Tongue (tissue), 2 donors: ENCODE measurements around the gene SMYD2. TPM values are rescaled to one million over a fixed set of nuclear protein-coding genes. Genes with fewer than 3 reads are reported as not detected.

ENCODE experiments used
- DNase-seq: peaks from one replicate; pipeline ENCODE4 v3.0.0-alpha.2; 2015
- total RNA-seq: library from RNA; depleted of rRNA; stranded (reverse); fragments of >200 nt; gene quantifications from one replicate; pipeline ENCODE4 v1.2.3, GENCODE V29; 2014

The SMYD2 gene, protein sequence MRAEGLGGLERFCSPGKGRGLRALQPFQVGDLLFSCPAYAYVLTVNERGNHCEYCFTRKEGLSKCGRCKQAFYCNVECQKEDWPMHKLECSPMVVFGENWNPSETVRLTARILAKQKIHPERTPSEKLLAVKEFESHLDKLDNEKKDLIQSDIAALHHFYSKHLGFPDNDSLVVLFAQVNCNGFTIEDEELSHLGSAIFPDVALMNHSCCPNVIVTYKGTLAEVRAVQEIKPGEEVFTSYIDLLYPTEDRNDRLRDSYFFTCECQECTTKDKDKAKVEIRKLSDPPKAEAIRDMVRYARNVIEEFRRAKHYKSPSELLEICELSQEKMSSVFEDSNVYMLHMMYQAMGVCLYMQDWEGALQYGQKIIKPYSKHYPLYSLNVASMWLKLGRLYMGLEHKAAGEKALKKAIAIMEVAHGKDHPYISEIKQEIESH
- total RNA-seq, result 29.3 TPM

DNA sequence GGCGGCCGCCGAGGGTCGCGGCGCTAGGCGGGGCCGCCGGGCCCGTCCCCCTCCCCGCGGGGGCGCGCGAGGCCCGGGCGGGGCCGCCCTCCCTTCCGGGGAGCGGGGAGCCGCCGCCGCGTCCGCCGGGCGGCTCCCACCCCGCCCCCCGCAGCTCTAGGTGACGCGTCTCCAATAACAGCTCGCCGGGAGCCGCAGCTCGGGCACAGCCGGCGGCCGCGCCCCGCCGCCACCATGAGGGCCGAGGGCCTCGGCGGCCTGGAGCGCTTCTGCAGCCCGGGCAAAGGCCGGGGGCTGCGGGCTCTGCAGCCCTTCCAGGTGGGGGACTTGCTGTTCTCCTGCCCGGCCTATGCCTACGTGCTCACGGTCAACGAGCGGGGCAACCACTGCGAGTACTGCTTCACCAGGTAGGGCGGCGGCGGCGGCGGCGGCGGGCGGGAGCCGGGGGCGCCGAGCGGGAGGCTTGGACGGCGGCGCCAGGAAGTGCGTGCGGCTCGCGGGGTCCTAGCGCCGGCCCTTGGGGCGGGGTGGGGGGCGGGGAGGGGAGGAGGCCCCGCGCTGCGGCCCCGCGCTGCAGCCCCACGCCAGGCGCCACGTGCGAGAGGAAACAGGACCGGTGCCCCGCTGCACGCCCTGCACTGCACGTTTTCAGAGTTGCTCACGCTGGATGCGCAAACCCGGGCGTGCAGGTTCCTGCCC, at the start of gene SMYD2:
Gene SMYD2, plus strand, starts transcription at position 139 of the 699 bp plus-strand sequence. Its CDS starts 96 bp downstream, at position 235.
- DNase-seq, result peak; percentile 84

DNA sequence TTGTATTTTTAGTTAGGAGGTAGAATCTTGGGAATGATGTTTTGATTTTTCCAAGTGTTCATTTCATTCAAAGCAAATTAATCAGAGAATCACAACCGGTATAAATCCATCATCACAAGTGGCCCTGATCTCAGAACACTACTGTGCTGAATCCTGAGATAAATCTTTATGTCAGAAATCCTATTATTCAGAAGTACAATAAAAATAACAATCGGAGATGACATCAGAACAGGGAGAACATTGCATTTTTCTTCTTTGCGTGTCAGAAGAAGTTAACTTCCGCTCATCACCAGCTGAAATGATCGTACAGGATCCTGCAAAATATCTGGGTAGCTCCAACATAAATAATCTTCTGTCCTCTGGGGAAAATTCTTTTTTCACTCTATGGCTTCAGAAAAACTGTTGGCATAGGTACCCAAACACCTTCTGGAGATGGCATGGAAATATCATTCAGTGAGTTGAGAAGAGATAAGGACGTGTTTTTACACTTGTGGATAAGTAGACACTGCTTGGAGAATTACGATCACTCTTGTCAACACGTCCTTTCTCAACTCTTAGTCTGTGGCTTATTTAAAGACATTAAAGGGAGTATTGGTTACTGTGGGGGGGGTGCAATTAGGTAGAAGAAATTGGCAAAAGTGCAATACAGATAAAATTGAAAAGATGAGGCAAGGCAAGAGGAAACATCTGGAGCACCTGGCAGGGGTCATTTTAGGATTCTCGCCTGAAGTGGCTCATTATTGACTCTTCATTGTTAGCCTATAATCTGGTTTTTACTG, 46.9 kb upstream of the SMYD2 start:
- no peak for DNase-seq

DNA sequence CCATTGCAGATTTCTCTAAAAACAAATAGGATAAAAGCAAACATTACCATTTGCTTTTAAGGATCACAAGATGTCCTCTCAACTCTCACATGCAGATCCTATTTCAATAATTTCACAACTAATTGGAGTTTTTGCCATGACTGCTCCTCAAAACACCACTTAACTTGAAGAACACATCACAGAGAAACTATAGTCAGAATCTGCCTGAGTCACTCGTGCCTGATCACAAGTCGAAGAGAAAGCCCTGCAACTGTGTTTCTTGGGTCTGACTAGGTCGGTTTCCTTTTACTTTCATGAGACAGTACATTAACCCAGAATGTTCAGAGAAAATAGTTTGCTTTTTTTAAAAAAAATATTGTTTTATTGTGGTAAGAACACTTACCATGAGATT, 46.3 kb upstream of the SMYD2 start:
- no peak for DNase-seq

DNA sequence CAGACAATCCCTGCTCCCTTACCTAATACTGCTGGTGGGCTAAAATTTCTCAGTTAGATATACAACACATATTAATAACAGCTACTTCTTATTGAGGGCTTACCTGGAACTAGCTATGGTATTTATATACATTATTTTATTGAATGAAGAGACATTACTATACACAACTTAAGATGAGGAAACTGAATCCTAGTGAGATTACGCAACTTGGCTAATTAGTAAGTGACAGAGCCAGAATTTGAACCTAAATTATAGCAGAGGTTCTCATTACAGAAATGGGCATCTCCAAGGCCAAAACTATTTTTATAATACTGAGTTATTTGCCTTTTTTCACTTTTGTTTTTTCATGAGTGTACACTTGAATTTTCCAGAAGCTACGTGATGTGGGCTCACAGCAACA, 44.5 kb upstream of the SMYD2 start:
- no peak for DNase-seq

DNA sequence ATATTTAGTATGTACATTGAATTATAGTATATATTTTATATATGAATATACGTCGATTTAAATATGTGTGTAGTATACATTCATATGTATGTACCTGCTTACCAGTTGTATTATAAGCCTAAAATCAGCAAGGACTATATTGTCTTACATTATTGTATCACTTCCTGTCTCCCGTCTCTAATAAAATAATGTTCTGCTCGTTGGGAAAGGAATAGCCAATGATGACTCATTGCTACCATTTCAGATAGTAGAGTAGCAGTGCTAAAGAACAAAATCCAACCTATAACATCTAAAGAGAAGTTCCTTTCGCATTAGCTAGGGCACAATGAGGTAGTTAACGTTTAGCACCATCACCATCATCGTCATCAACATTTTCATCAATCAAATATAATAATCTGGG, 39.9 kb upstream of the SMYD2 start:
- no peak for DNase-seq

DNA sequence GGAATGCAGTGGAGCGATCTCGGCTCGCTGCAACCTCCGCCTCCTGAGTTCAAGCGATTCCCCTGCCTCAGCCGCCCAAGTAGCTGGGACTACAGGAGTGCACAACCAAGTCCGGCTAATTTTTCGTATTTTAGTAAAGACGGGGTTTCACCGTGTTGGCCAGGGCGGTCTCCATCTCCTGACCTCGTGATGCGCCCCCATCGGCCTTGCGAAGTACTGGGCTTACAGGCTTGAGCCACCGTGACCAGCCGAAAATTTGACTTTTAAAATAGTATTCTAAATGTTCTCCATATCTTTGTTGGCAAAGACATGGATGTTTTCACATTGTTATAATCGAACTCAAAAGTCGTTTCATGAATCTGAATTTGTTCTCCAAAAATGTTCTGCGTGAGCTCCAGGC, 36.7 kb upstream of the SMYD2 start:
- no peak for DNase-seq

DNA sequence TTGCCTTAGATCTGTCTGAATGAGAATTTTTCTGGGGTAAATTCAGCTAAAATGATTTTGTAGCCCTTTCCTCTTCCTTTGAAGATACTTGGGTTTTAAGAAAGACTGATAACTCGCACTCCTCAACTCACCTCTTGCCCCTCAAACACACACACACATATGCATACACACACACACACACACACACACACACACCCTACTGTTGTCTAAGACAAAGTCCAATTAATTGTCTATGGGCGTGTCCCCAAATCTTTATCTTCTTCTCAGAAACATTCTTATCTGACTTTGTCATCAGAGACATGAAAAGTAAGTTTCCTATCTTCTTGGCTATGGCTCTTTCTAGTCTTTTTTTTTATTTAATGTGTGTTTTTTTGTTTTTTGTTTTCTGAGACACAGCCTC, 36.1 kb upstream of the SMYD2 start:
- DNase-seq, result no peak

DNA sequence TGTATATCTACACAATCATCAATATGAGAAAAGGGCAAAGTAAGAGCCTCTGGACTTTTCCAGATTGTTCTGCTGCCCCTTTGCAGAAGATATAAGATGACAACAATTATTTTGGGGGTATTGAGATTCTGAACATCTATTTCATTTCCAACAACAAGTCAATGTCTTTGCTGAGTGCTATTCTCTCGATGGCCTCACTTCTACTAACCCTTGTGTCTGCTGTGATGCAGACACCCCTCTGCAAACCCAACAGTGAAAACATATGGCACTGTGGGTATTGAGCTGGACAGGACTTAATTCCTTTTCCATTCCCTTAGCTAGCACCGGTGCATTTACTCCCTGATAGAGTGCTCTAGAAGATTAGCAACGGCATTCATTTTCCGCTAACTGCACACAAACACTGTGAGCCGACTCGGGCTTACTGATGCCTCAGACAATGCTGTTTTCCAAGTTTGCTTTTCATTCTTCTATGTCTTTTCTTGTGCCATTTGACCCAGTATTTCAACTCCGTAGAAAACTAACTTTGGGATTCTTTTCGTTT, 33.4 kb upstream of the SMYD2 start:
- DNase-seq, result no peak

DNA sequence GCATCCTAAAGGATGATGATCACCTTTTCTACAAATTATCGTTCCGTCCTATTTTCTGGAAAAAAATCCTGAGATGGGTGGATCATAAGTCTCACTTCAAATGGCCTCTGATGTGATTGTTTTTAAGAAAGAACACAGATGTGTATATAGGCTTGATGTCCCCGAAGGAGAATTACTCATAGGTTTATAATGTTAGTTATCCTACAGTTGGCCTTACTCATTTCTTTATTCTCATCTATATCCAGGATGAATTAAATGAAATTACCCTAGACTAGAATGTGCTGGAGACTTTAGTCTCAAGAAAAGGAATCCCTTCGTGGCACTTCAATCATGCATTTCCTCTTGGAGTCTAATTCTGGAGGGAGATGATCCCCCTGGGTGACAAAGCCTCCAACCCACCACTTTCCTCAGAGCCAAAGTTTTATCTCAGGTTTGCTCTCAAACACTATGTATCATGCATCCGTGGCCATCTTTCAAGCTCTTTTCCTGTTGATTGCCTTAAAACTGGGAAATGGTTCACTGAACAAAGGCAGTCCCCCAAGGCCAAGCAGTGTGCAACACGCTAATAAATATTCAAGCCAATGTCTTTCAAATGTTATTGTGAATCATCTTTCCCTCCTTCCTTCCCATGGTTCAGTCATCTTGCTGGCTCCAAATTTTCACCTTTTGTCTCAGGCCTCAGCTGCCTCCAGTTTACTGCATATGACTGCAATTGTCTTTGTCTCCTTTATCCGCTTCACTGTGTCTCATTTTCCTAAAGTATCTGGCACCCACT, 32.5 kb upstream of the SMYD2 start:
- DNase-seq, result no peak

DNA sequence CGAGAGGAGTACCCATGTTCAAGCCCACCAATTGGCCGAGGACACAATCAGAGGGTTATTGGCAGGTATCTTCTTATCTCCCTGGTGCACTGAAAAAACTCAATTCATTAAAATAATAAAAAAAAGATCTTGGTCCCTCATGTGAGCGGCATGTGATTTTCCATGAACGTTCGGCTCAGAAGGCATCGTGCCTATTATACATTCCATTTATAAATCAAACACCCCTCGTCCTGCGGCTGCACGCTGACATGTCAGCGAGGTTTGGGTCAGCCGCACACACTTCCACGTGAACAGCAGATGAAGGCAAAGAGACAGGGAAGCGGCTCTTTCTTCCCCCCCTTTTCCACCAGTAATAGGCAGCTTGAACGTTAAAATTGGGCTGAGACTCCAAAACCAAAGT, 31.3 kb upstream of the SMYD2 start:
- no peak for DNase-seq

DNA sequence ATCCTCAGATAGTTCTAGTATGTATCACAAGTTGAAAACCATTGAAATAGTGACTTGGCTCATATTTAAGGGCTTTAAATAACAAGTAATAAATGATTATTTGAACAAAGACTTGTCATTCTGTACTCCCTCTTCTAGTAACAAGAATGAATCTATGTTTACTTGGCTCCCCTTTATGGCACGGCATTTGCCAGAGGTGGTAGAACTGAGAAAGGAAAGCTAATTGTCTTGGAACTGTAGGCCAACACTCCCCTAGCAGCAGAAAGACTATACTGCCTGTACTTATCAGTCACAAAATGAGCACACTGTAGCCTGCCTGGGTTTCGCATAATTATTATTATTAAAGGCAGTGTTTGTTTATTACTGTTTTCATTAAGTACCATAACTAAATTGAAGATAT, 29.6 kb upstream of the SMYD2 start:
- no peak for DNase-seq

DNA sequence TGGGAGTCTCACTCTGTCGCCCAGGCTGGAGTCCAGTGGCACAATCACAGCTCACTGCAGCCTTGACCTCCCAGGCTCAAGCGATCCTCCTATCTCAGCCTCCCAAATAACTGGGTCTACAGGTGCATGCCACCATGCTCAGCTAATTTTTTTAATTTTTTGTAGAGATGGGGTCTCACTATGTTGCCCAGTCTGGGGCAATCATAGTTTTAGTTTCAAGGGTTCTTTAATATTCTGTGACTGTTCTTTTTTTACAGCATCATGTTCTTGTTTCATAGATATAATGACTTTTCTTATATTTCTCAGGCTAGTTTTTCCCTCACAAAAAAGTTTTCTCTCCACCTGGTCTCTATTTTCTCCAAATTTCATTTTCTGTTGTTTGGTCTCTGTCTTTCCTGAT, 25.4 kb upstream of the SMYD2 start:
- DNase-seq, result no peak

DNA sequence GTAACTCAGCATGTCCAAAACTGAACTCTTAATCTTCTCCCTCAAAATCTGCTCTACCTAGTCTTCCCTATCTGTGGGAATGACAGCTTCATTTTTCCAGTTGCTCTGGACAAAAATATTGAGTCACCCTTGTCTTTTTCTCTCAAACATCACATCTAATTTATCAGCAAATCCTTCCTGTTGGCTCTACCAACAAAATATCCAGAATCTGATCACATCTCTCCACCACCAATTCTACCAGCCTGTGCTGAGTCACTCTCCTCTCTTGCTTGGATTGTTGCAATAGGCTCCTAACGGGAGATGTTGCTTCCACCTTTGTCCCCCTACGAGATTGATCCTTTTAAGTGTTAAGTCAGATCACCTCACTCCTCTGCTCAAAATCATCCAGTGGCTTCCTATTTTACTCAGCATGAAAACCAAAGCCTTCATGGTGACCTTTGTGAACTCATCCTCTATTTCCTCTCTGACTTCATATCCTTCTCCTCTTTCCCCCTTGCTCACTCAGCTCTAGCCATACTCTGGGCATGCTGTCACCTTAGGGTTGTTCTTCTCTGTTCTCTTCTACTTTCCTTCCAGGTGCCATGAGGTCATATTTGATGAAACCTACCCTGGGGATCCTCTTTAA, 21.5 kb upstream of the SMYD2 start:
- DNase-seq, result no peak

DNA sequence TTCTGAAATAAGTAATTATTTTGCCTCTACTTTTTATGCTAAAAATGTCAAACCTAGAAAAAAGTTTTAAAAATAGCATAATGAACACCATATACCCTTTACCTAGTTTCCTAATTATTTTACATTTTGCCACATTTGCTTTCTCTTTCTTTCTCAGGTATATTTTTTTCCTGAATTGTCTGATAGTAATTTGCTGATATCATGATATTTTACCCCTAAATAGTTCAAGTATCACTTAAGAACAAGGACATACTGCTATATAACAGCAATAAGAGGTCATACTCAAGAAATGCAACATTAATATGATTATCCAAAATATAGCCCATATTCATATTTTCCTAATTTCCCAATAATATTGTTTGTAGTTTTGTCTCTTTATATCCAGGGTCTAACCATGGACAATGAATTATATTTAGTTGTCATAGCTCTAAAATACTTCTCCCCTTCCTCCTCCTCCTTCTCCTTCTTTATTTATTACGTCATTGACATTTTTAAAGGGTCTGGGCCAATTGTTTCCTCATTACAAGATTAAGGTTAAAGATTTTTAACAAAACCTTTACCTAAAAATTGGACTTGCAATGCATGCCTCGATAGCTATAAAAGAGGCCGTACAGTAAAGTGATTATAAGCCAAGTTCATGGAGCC, 20.3 kb upstream of the SMYD2 start:
- DNase-seq, result no peak

DNA sequence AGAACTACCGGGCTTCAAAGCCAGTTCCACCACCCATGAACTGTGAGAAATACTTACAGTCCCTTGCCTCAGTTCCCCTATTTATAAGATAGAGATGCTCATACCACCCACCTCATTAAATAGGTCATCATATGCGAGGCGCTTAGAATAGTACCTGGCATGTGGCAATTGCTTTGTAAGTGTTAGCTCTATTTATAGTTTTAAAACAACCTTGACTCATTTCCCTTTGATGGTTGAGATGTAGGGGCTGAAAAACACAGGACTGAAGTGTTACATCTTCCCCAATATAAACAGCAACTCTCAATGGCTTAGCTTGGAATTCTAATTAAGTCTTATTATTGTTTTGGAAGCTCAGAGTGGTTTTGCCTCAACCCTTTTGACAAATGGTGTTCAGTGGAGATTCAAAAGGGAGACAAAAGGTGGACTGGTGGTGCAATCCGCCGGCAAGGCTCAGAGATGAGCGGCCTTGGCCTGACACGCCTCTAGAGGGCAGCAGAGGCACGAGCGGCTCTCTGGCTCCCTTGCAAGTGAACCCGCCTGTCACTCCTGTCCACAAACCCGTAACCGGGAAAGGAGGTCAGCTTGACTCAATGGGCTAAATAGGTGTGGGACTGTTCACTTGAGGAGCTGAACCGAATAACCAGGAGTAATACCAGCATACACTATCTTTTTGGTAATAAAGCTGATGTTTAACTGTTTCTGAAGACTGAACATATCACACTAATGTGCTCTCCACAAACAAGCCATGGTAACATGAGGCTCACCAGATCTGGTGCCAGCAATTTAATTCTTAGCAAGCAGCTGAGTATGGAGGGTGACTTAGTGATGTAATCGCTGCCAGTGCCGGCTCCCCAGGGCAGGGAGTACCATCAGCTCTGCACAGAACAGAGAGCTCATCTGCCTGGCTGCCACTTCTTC, 19.5 kb upstream of the SMYD2 start:
- DNase-seq, result peak; percentile 94

DNA sequence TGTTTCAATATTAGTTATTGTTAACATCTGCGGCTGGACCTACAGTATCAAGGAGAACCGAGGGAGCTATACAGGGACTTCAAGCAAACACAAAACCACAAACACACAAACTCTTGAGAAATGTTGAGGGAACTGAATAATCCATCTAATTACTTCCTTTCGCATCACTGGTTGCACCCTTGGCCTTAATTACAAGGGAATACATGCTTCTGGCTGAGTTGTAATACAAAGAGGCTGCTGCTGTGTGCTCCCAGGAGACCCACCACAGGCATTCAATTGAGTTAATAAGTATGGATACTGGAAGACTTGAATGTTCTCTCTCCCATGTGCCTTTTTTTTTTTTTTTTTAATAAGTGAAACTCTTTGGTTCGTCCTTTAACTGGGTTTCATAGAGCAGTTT, 16.8 kb upstream of the SMYD2 start:
- DNase-seq, result no peak

DNA sequence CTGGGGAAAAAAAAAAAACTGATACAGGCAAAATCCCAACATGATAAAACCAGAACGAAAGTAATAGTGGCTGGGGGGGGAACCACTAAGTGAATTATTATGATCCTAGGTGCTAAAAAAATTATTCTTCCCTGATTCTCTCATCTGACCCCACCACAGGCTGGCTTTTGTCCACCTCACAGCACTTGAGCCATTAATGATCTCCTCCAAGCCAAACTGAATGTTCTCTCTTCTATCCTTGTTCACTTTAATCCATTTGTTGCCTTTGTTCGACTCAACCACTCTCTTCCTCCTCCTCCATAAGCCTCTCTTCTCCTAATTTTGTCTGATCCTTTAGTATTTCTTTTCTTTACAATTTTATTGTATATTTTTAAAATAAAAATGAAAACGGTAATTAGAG, 16.0 kb upstream of the SMYD2 start:
- no peak for DNase-seq

DNA sequence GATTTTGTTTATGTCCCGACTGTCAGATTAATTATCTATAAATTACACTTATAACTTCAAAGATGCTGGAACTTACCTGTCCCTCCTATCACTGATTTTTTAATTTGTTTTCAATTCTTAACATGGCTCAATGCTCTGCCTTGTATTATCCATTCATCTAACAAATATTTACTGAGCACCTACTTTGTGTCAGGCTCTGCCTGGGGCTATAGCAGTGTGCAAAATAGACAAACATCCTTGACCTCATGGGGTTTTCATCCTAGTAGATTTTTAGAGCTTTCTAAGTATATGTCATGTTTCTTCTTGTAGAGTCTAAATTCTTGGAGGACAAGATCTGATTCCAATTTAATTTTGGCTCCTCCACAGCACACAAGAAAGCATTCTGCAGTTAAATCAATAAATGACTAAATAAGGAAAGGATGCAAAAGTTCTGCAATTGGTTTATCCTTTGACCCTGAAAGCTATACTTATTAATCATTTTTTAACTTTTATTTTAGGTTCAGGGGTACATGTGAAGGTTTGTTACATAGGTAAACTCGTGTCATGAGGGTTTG, 10.8 kb upstream of the SMYD2 start:
- peak; percentile 36 for DNase-seq

DNA sequence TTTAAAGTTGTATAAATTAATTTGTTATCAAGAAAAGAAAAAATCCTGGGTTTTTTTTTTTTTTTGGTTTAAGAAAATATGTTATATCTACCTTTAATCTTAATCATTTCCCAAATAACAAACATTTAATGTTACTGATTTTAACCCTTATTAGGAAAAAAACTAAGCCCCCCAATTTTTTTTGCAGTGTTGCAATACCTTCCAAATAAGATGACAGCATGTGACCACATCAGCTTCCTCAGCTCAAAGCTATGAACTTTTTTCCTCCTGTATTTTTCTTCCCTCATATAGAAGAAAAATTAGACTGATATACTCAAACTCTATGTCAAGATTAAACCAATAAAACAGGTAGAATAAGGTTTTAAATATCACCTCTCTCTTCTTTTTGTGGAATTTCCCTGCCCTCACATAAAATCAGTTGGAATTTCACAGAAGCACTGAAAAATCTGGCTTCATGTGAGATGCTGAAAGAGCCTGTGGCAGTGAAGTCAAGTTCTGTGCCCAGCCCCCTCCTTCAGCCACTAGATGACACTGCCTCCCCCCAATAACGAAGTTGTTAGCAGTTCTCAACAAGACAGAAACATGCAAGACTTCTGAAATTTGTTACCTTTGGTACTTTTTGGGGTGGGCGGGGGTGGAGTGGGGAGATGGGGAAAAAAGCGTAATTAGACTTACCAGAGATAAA, 9.6 kb upstream of the SMYD2 start:
- no peak for DNase-seq
